ENCODE results near the gene COX4I1. TPM values are rescaled to one million over a fixed set of nuclear protein-coding genes. Genes with fewer than 3 reads are reported as not detected.

Gene COX4I1
- total RNA-seq, 2 experiments from 2014 or later, result 461 to 486 TPM

DNA sequence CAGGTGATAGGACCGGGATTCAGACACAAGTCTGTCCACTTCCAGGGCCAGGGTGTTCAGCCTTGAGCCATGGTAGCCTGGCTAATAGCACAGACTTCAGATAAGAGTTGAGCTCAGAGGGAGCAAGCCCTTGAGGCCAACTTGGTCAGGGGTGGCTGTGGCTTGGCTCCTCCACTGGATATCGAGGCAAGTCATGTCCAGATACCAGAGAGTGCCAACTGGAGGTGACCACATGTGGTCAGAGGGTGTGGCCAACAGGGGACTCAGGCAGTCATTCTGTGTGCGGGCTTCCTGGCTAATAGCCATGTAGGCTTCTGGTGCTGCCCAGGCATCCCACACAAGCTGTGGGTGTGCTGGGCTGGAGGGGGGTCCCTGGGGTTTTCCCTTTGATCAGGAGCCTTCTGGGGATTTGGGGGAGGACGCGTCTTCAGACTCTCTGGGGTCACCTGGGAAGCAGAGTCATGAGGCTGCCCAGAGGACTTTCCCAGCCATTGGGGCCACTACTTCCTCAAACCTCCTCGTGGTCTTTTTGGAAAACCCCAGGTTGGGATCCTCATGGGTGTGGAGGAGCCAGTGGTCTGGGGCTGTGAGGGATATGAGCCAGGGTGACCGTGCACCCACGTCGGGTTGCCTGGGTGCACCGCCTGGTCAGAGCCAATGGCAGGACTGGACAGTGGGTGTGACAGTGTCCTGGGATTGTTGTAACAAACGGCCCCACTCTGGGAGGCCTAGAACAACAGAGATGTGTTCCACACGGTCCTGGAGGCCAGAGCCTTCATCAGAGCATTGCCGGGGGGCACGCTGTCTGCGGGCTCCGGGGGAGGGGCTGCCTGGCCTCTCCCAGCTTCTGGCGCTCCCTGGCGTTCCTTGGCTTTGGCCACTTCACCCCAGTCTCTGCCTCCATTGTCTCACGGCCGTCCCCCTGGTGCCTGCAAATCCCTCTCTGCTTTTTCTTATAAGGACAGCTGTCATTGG lies 25.0 kb downstream of the COX4I1 start:
- Mint-ChIP-seq H3K27me3 (peaks cover 5% of the 10 kb centered on the region), H3K9me3 (peaks cover 5% of the 10 kb centered on the region), H3K36me3 (ENCODE audit: low read depth) (peaks cover 3% of the 10 kb centered on the region), H3K4me1 (peaks cover 3% of the 10 kb centered on the region), H3K4me3 (no peak overlapping the region), H3K27ac (no peak overlapping the region)
- ChIA-PET POLR2A (no interaction called here), CTCF (no interaction called here)
- no peak for DNase-seq

DNA sequence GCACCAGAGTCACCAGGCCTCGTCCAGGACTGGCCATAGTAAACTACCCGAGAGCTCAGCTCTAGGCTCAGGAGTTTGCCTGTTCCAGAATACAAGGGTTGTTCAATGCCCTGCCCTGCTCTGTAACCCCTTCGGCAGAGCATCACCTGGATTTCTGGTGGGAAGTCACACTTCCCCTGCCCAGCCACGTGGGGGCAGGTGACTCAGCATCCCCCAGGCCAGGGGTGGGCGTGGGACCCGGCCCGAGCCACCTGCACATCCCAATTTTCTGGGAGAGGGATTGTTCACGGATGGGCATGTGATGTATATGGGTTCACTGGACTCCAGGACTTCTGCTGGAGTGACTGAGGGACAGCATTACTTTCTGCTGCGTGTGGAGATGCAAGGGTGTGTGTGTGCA lies 25.8 kb downstream of the COX4I1 start:
- POLR2A ChIA-PET, result no interaction called here
- Mint-ChIP-seq H3K4me1 (peaks cover 3% of the 10 kb centered on the region), H3K27ac (no peak overlapping the region), H3K4me3 (no peak overlapping the region), H3K27me3 (peaks cover 8% of the 10 kb centered on the region), H3K36me3 (ENCODE audit: low read depth) (peaks cover 3% of the 10 kb centered on the region), H3K9me3 (peaks cover 5% of the 10 kb centered on the region)
- DNase-seq, result no peak
- CTCF ChIA-PET, result no interaction called here

GRCh38 chr16:85826686-85827247 lies 27.3 kb downstream of the COX4I1 start:
- Mint-ChIP-seq H3K27ac (no peak overlapping the region), H3K4me1 (peaks cover 3% of the 10 kb centered on the region), H3K27me3 (peaks cover 19% of the 10 kb centered on the region), H3K36me3 (ENCODE audit: low read depth) (peaks cover 3% of the 10 kb centered on the region), H3K4me3 (no peak overlapping the region), H3K9me3 (peaks cover 5% of the 10 kb centered on the region)
- ChIA-PET CTCF (no interaction called here), POLR2A (no interaction called here)
- DNase-seq, result no peak

- Mint-ChIP-seq H3K4me3 (no peak overlapping the region), H3K27ac (no peak overlapping the region), H3K27me3 (peaks cover 23% of the 10 kb centered on the region), H3K36me3 (ENCODE audit: low read depth) (peaks cover 3% of the 10 kb centered on the region), H3K4me1 (peaks cover 3% of the 10 kb centered on the region), H3K9me3 (peaks cover 5% of the 10 kb centered on the region)
- DNase-seq, result no peak
- POLR2A ChIA-PET, result no interaction called here
- CTCF ChIA-PET, result no interaction called here
These were observed 28.7 kb downstream of the COX4I1 start for GRCh38 chr16:85828166-85828565.

GRCh38 chr16:85829171-85829719 lies 29.8 kb downstream of the COX4I1 start:
- peaks cover 3% of the 10 kb centered on the region for H3K36me3 Mint-ChIP-seq (ENCODE audit: low read depth)
- ChIA-PET CTCF (no interaction called here), POLR2A (no interaction called here)
- no peak overlapping the region for H3K27ac Mint-ChIP-seq
- DNase-seq, result no peak
- H3K4me1 Mint-ChIP-seq, result peaks cover 3% of the 10 kb centered on the region
- peaks cover 5% of the 10 kb centered on the region for H3K9me3 Mint-ChIP-seq
- peaks cover 23% of the 10 kb centered on the region for H3K27me3 Mint-ChIP-seq
- H3K4me3 Mint-ChIP-seq, result no peak overlapping the region

DNA sequence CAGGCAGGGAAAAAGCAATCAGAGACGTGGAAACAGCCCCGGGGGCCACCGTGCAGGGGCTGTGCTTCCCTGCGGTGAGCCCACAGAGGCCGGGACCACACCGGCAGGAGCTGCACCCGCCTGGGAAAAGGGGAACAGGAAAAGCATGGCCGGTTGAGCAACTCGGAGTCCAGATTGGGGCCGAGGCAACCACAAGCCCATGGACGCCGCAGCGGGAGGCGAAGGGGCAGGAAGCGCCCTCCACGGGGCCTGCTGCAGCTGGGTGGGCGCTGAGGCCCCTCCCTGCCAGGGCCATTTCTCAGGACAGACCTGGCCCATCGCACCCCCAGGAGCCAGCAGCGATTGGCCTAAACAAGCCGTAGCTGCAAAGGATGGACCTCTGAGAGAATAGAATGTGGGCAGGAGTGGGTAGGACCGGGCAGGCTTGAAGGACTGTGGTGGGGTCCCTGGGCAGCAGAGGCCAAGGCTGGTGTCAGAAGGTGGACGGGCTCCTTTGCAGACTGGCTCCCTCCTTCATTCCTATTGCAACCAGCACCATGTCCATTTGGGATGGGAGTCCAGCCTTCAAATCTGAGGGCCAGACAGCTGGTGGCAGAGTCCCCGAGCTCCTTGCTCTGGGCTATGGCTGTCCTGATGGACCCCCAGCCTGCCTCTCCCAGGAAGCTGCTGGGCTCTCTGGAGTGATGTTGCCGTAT lies 30.4 kb downstream of the COX4I1 start:
- Mint-ChIP-seq H3K27ac (no peak overlapping the region), H3K4me1 (peaks cover 3% of the 10 kb centered on the region), H3K9me3 (peaks cover 5% of the 10 kb centered on the region), H3K36me3 (ENCODE audit: low read depth) (peaks cover 3% of the 10 kb centered on the region), H3K27me3 (peaks cover 23% of the 10 kb centered on the region), H3K4me3 (no peak overlapping the region)
- CTCF ChIA-PET, result no interaction called here
- POLR2A ChIA-PET, result no interaction called here
- no peak for DNase-seq

DNA sequence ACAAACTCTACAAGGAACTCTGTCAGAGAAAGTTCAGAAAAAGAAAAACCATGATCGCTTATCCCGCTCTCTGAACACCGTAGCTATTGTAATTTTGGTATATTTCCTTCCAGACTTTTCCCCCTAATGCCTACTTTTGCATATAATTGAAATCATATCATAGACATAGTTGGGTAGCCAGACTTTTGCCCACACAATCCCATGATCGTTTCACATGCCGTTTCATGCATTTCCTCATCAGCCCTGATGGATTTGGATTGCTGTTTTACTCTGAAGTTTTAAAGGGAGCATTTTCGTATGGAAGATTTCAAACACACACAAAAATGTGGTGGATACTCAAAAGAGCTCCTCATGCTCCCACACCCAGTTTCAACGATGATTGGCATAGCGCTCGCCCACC lies 31.3 kb downstream of the COX4I1 start:
- peaks cover 3% of the 10 kb centered on the region for H3K4me1 Mint-ChIP-seq
- H3K9me3 Mint-ChIP-seq, result peaks cover 5% of the 10 kb centered on the region
- H3K36me3 Mint-ChIP-seq (ENCODE audit: low read depth), result peaks cover 3% of the 10 kb centered on the region
- peaks cover 23% of the 10 kb centered on the region for H3K27me3 Mint-ChIP-seq
- DNase-seq, result no peak
- H3K4me3 Mint-ChIP-seq, result no peak overlapping the region
- no peak overlapping the region for H3K27ac Mint-ChIP-seq
- ChIA-PET POLR2A (no interaction called here), CTCF (no interaction called here)

DNA sequence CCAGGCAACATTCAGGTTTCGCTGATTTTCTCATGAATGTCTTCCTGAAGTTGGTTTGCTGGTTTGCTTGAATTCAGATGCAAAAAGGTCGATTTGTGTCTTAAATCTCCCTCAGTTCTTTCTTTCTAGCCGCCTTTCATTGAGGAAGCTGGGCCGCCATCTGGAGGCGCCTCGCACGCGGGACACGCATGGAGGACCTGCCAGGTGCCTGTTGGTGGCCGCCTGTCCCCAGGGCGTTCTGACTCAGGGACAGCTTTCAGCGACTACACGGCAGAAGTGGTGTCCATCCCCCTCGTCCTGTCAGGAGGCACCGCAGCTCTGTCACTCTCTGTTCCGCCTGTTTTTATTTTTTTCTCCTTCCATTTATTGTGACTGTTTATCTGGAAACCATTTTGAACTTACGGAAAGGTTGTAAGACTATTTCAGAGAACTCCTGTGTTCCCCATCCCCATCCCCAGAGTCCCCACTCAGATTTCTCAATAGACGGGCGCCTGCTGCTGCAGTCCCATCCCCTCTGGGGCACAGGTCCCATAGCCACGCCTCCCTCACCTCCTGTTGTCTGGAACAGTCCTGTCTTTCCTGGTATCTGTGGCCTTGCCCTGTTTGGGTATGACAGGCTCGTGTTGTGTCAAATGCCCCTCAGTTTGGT lies 33.2 kb downstream of the COX4I1 start:
- POLR2A ChIA-PET, result no interaction called here
- H3K4me1 Mint-ChIP-seq, result peaks cover 3% of the 10 kb centered on the region

GRCh38 chr16:85833219-85833920 lies 33.9 kb downstream of the COX4I1 start:
- DNase-seq, result no peak
- peaks cover 3% of the 10 kb centered on the region for H3K4me1 Mint-ChIP-seq
- H3K4me3 Mint-ChIP-seq, result no peak overlapping the region
- H3K9me3 Mint-ChIP-seq, result peaks cover 5% of the 10 kb centered on the region
- ChIA-PET CTCF (no interaction called here), POLR2A (no interaction called here)
- peaks cover 3% of the 10 kb centered on the region for H3K36me3 Mint-ChIP-seq (ENCODE audit: low read depth)
- peaks cover 23% of the 10 kb centered on the region for H3K27me3 Mint-ChIP-seq
- H3K27ac Mint-ChIP-seq, result no peak overlapping the region

More for the DNA sequence above, 33.2 kb downstream of the COX4I1 start:
- Mint-ChIP-seq H3K9me3 (peaks cover 5% of the 10 kb centered on the region), H3K36me3 (ENCODE audit: low read depth) (peaks cover 3% of the 10 kb centered on the region), H3K27me3 (peaks cover 23% of the 10 kb centered on the region), H3K4me3 (no peak overlapping the region), H3K27ac (no peak overlapping the region)
- DNase-seq, result no peak
- CTCF ChIA-PET, result interaction anchor here (0.9 kb wide), 1 partner anchor 11 kb away, joined by 3 read pairs; no protein-coding TSS in a partner anchor

- Mint-ChIP-seq H3K4me3 (no peak overlapping the region), H3K27ac (no peak overlapping the region), H3K4me1 (no peaks in the 10 kb centered on the region), H3K9me3 (no peaks in the 10 kb centered on the region), H3K36me3 (ENCODE audit: low read depth) (no peaks in the 10 kb centered on the region), H3K27me3 (peaks cover 16% of the 10 kb centered on the region)
- no peak for DNase-seq
- POLR2A ChIA-PET, result no interaction called here
- CTCF ChIA-PET, result no interaction called here
These were observed 35.2 kb downstream of the COX4I1 start for GRCh38 chr16:85834741-85835140.

- POLR2A ChIA-PET, result no interaction called here
- Mint-ChIP-seq H3K27me3 (peaks cover 15% of the 10 kb centered on the region), H3K9me3 (no peaks in the 10 kb centered on the region), H3K36me3 (ENCODE audit: low read depth) (no peaks in the 10 kb centered on the region), H3K27ac (no peak overlapping the region), H3K4me1 (no peaks in the 10 kb centered on the region), H3K4me3 (no peak overlapping the region)
- CTCF ChIA-PET, result interaction anchor here (1.0 kb wide), 1 partner anchor 190 kb away, joined by 3 read pairs; no protein-coding TSS in a partner anchor
- no peak for DNase-seq
These were observed 35.8 kb downstream of the COX4I1 start for GRCh38 chr16:85835227-85835751.
